H9 (cell line): Measurements from ENCODE around the gene ERP44. TPM values are rescaled to one million over a fixed set of nuclear protein-coding genes. Genes with fewer than 3 reads are reported as not detected.

Experiments
- DNase-seq: peaks from one replicate; pipeline ENCODE4 v3.0.0-alpha.2; 2017
- H2AFZ ChIP-seq: one replicate; pipeline ENCODE4 v1.6.1; 2013; ENCODE audit warnings: mild to moderate bottlenecking, low read length, control low read depth, moderate library complexity
- H2AK5ac ChIP-seq: 2 replicates; pipeline ENCODE4 v1.6.1; 2013; ENCODE audit warnings: low read length, control low read depth, mixed read lengths; ENCODE audit not compliant: insufficient read length
- H2BK120ac ChIP-seq: one replicate; pipeline ENCODE4 v1.6.1; 2013; ENCODE audit warnings: low read depth, mild to moderate bottlenecking, low read length, control low read depth, inconsistent platforms; ENCODE audit not compliant: poor library complexity, severe bottlenecking
- H2BK12ac ChIP-seq: 2 replicates; pipeline ENCODE4 v1.6.1; 2013; ENCODE audit warnings: low read length, control low read depth, mixed read lengths, low read depth; ENCODE audit not compliant: insufficient read length
- H2BK15ac ChIP-seq: 2 replicates; pipeline ENCODE4 v1.6.1; 2013; ENCODE audit warnings: low read depth, low read length, control low read depth
- H2BK20ac ChIP-seq: one replicate; pipeline ENCODE4 v1.6.1; 2013; ENCODE audit warnings: low read depth, mild to moderate bottlenecking, low read length, control low read depth, inconsistent platforms; ENCODE audit not compliant: poor library complexity, severe bottlenecking
- H2BK5ac ChIP-seq: 2 replicates; pipeline ENCODE4 v1.6.1; 2013; ENCODE audit warnings: low read length, control low read depth, mixed read lengths; ENCODE audit not compliant: insufficient read length
- H3K14ac ChIP-seq: 2 replicates; pipeline ENCODE4 v1.6.1; 2013; ENCODE audit warnings: low read length, control low read depth; ENCODE audit not compliant: insufficient read depth
- H3K18ac ChIP-seq: 2 replicates; pipeline ENCODE4 v1.6.1; 2013; ENCODE audit warnings: low read depth, mild to moderate bottlenecking, mixed read lengths, low read length, control low read depth; ENCODE audit not compliant: insufficient read length
- H3K23ac ChIP-seq: 2 replicates; pipeline ENCODE4 v1.6.1; 2013; ENCODE audit warnings: low read length, control low read depth, mixed read lengths, low read depth; ENCODE audit not compliant: insufficient read length
- H3K23me2 ChIP-seq: 2 replicates; pipeline ENCODE4 v1.6.1; 2013; ENCODE audit warnings: low read depth, mild to moderate bottlenecking, mixed read lengths, low read length, control low read depth; ENCODE audit not compliant: insufficient read length, poor library complexity, severe bottlenecking
- H3K27ac ChIP-seq: 2 replicates; pipeline ENCODE4 v1.5.1; 2013; ENCODE audit warnings: low read length, control low read depth, mixed read lengths, low read depth; ENCODE audit not compliant: insufficient read length
- H3K27me3 ChIP-seq: 2 replicates; pipeline ENCODE4 v1.6.1; 2013; ENCODE audit warnings: low read length, control low read depth, inconsistent platforms; ENCODE audit not compliant: insufficient read depth
- H3K4ac ChIP-seq: 2 replicates; pipeline ENCODE4 v1.6.1; 2013; ENCODE audit warnings: low read depth, mild to moderate bottlenecking, control low read depth, inconsistent platforms, low read length, moderate library complexity
- H3K4me1 ChIP-seq: 2 replicates; pipeline ENCODE4 v1.6.1; 2013; ENCODE audit warnings: low read length, control low read depth, inconsistent platforms; ENCODE audit not compliant: insufficient read depth
- H3K4me2 ChIP-seq: 2 replicates; pipeline ENCODE4 v1.6.1; 2013; ENCODE audit warnings: low read length, control low read depth, mixed read lengths; ENCODE audit not compliant: insufficient read length, insufficient read depth
- H3K56ac ChIP-seq: 2 replicates; pipeline ENCODE4 v1.6.1; 2013; ENCODE audit warnings: low read depth, mild to moderate bottlenecking, mixed read lengths, low read length, control low read depth; ENCODE audit not compliant: insufficient read length
- H3K79me1 ChIP-seq: 2 replicates; pipeline ENCODE4 v1.6.1; 2013; ENCODE audit warnings: low read depth, mild to moderate bottlenecking, moderate library complexity, low read length, control low read depth, inconsistent platforms; ENCODE audit not compliant: insufficient read depth, poor library complexity, severe bottlenecking
- H3K79me2 ChIP-seq: 2 replicates; pipeline ENCODE4 v1.6.1; 2013; ENCODE audit warnings: low read length, control low read depth, inconsistent platforms; ENCODE audit not compliant: insufficient read depth
- H3K9ac ChIP-seq: 2 replicates; pipeline ENCODE4 v1.6.1; 2013; ENCODE audit warnings: low read length, control low read depth, mixed read lengths; ENCODE audit not compliant: insufficient read length; ENCODE audit errors: extremely low read depth
- H3K9me3 ChIP-seq: one replicate; pipeline ENCODE4 v1.6.1; 2013; ENCODE audit warnings: low read depth, low read length, inconsistent platforms; ENCODE audit not compliant: control insufficient read depth
- H3T11ph ChIP-seq: one replicate; pipeline ENCODE4 v1.6.1; 2013; ENCODE audit warnings: mild to moderate bottlenecking, low read length, control low read depth, inconsistent platforms
- H4K20me1 ChIP-seq: one replicate; pipeline ENCODE4 v1.6.1; 2013; ENCODE audit not compliant: control insufficient read depth, insufficient read length, insufficient read depth
- H4K5ac ChIP-seq: 2 replicates; pipeline ENCODE4 v1.6.1; 2013; ENCODE audit warnings: low read depth, mild to moderate bottlenecking, mixed read lengths, low read length, control low read depth; ENCODE audit not compliant: insufficient read length
- H4K8ac ChIP-seq: replicated peaks from 2 replicates; pipeline ENCODE4 v1.6.1; 2013; ENCODE audit warnings: low read length, control low read depth, mixed read lengths, low read depth; ENCODE audit not compliant: insufficient read length
- H4K91ac ChIP-seq: 2 replicates; pipeline ENCODE4 v1.6.1; 2013; ENCODE audit warnings: low read depth, mild to moderate bottlenecking, moderate library complexity, mixed read lengths, low read length, control low read depth; ENCODE audit not compliant: insufficient read length
- H3K27ac Mint-ChIP-seq, 3 experiments: 2 replicates in 2 of 3; 3 replicates in 1 of 3; pipeline ENCODE4 v1.8.0; 2020 to 2021; ENCODE audit warnings: mixed read lengths in 3 of 3, mild to moderate bottlenecking in 1 of 3, moderate library complexity in 1 of 3
- H3K27me3 Mint-ChIP-seq: 2 replicates; pipeline ENCODE4 v1.8.0; 2021; ENCODE audit warnings: low read depth, mild to moderate bottlenecking, moderate library complexity, mixed read lengths
- H3K36me3 Mint-ChIP-seq, 3 experiments: 2 replicates in 2 of 3; 3 replicates in 1 of 3; pipeline ENCODE4 v1.8.0; 2020 to 2021; ENCODE audit warnings: low read depth in 3 of 3, mixed read lengths in 3 of 3; ENCODE audit not compliant: insufficient read depth in 1 of 3
- H3K4me1 Mint-ChIP-seq, 2 experiments: 2 replicates each; pipeline ENCODE4 v1.8.0; 2020; ENCODE audit warnings: mixed read lengths in 2 of 2
- H3K4me3 Mint-ChIP-seq, 2 experiments: 2 replicates in 1 of 2; 3 replicates in 1 of 2; pipeline ENCODE4 v1.8.0; 2020 to 2021; ENCODE audit warnings: mild to moderate bottlenecking in 2 of 2, mixed read lengths in 2 of 2, moderate library complexity in 1 of 2
- H3K9me3 Mint-ChIP-seq, 2 experiments: 2 replicates in 1 of 2; 3 replicates in 1 of 2; pipeline ENCODE4 v1.8.0; 2020; ENCODE audit warnings: mild to moderate bottlenecking in 2 of 2, mixed read lengths in 2 of 2, moderate library complexity in 1 of 2
- CTCF ChIP-seq: fragments of 200-600 bp; sonication (generic); conservative IDR thresholded peaks from 3 replicates; pipeline ENCODE4 v1.8.0; 2021; ENCODE audit warnings: antibody characterized with exemption, mild to moderate bottlenecking
- WGBS: extraction: QIAGEN DNeasy Blood & Tissue Kit; methylation state at CpG from one replicate; pipeline ENCODE4 v1.1.7; 2013; ENCODE audit warnings: missing lambda C conversion rate, low lambda C conversion rate, mixed read lengths; ENCODE audit not compliant: insufficient read length; ENCODE audit errors: extremely low coverage; 5-methylcytosine and 5-hydroxymethylcytosine counted together
- total RNA-seq: library from RNA; stranded (reverse); gene quantifications from 2 replicates; pipeline ENCODE4 v1.2.1, GENCODE V29; 2021

Gene ERP44
- total RNA-seq, 1 experiment from 2014 or later: 15.4 TPM

- Mint-ChIP-seq H3K9me3 (no peaks in the 10 kb centered on the region), H3K27ac (no peak overlapping the region), H3K27me3 (no peaks in the 10 kb centered on the region), H3K4me1 (peaks cover 0 to 3% of the 10 kb centered on the region in 2 experiments; a peak in 2 of 4 replicates), H3K4me3 (no peak overlapping the region), H3K36me3 (peaks cover 0 to 5% (median 4%) of the 10 kb centered on the region in 3 experiments; a peak in 3 of 7 replicates)
- Histone ChIP-seq H2BK120ac (no peak overlapping the region), H3T11ph (no peak overlapping the region), H3K9ac (no peak overlapping the region), H4K91ac (no peak overlapping the region), H3K18ac (no peak overlapping the region), H4K8ac (no peak overlapping the region), H4K5ac (no peak overlapping the region), H4K20me1 (no peaks in the 10 kb centered on the region), H3K79me2 (no peaks in the 10 kb centered on the region), H2AFZ (no peak overlapping the region), H3K23ac (no peak overlapping the region), H3K4me1 (no peaks in the 10 kb centered on the region), H2BK20ac (no peak overlapping the region), H3K56ac (no peak overlapping the region), H3K23me2 (no peaks in the 10 kb centered on the region), H3K79me1 (no peaks in the 10 kb centered on the region), H2BK5ac (no peak overlapping the region), H3K4ac (no peak overlapping the region), H2BK12ac (no peak overlapping the region), H2BK15ac (no peak overlapping the region), H2AK5ac (no peak overlapping the region), H3K27me3 (no peaks in the 10 kb centered on the region; the same call in 1 of the 2 replicates), H3K27ac (no peak overlapping the region), H3K4me2 (no peak overlapping the region), H3K9me3 (no peaks in the 10 kb centered on the region), H3K14ac (no peak overlapping the region)
- WGBS: no CpG with 5 or more reads among the region's 2 CpGs
- TF ChIP-seq CTCF: no peak
- no peak for DNase-seq
These were observed 26.4 kb upstream of the ERP44 start for GRCh38 chr9:100125236-100125635.
